Measurements from ENCODE around the gene SMYD3.

The SMYD3 gene

DNA sequence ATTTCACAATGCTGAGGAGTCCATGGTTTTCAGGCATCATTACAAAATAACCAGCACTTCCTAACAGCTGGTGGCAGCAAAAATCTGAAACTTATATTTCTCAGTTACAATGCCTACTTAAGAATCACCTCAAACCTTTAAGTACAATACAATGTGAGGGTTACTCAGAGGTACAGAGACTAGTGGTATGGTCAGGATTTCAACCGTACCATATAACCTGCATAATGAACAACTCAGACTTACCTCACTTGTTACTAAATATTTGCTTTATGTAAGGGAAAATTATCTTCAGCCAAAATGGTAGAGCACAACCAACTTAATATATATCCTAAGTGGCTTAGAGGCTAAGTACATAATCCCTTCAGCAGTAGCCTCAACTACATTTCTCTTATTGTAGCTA, 344.5 kb downstream of the SMYD3 start:
- no peak for DNase-seq

DNA sequence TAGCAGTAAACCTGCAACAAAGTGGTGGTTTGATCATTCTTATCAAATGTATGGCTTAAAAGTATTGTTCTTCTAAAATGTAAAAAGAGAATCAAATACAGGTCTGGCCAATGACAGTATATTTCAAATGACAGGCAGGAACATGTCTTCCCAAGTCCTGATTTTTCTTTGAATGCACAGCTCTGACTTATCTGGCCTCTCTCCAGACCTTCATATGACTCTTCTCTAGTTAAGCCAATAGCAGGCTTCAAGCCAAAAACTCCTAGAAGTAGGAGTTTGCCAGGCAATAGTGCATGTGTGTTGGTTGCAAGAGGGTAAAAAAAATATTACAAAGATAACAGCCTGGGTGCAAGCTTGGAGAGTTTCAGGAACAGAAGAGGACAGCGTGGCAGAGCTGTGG, 345.5 kb downstream of the SMYD3 start:
- DNase-seq: no peak

DNA sequence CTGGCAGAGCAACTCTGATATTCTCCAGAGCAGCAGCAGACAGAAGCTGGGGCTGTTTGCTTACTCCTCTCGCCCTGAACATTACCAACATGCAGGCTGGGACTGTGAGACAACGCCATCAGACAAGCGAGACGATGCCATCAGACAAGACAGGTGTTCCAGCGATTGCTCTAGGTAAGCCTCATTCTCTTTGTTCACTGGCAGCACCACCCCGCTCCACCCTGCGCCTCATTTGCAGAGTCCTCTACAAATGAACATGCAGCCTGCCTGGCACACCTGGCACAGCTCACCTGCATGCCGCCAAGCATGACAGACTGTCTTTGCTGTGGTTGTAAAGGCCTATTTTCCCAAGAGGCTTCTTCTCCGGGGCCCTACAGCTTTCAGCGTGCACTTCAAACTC, 346.2 kb downstream of the SMYD3 start:
- DNase-seq: no peak

DNA sequence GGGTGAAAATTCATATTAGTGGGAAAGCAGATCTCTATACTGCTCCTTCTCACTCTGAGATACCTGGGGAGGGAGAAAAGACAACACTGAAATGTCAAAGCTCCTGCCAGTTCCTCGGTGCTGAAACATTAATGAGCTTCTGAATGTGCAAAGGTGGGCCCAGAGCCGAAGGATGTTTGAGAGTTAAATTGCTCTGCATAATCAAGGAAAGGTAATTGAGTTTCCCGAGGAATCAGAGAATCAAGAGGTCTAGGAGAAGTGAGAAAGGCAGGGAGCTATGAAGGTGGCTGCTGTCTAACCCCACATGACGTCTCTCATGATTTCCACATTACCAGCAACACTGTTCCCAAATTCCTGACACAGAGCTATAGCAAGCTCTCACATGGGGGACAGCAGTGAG, 346.7 kb downstream of the SMYD3 start:
- no peak for DNase-seq

DNA sequence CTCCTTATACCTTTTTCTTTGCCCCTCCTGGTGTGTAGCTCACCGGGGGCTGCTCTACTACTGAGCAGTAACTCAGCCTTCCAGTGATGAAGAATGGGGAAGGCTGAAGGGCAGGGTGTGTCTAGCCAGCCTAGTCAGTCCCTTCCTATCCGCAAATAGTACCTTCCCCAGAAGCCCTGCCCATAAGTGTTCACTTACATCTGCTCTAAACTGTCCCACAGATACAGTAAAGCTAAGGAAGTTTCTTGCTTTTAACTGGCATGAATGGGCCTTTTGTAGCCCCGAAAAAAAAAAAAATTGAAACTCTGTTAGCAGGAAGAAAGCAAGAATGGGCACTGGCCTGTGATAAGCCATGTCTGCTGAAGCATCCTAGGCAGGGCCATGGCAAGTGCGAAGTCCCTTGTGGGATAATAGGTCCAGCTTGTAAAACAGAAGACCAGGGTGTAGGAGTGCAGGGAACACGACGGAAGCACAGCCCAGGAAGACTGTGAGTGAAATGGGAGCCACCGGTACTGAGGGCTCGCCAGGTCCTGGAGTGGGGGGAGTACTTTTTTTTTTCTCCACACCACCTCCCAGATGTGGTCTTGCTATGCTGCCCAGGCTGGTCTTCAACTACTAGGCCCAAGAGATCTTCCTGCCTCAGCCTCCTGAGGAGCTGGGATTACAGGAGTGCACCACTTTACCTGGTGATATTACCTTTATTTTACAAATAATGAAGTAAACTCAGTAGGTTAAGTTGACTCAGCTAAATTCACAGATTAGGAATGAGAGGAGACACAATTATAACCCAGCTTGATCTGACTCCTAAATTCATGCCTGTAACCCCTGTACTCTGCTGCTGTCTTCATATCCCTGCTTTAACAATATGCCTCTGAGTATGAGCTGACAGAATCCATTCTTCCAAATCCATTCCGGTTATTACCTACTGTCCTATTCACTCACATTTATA, 347.5 kb downstream of the SMYD3 start:
- DNase-seq: no peak

DNA sequence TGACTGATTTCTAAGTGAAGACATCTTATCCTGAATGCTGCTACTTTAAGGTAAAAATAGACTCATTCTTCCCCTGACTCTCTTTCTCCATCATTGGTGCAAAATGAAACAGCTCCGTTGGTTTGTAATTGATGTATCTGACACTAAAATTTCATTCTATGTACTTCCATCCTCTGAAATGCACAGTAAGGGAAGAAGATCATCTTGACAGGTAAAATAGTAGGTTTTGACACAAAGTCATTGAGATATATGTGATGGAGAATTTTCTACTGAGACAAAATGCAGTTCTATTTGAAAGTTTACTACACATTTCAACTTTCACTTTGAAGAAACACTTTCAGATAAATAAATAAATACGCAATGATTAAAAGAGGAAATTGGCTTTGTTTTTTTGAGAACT, 348.9 kb downstream of the SMYD3 start:
- no peak for DNase-seq

DNA sequence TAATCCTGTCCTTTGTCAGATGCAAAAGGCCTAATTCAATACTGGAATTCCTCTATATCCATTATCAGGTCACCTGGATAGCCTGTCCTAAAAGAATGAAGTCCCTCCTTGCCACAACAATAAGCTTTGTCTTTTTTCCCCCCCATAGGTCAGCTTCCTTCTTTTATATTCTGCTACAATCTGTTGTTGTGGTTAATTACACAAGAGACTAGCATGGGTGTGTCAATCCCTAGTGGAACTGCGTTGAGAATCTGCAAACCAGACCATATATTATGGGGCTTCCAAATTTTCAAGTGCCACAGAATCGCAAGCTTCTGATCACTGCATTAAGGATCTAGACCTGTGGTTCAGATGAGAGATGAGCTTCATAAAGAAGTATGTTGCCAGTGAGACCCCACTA, 349.6 kb downstream of the SMYD3 start:
- DNase-seq: no peak

DNA sequence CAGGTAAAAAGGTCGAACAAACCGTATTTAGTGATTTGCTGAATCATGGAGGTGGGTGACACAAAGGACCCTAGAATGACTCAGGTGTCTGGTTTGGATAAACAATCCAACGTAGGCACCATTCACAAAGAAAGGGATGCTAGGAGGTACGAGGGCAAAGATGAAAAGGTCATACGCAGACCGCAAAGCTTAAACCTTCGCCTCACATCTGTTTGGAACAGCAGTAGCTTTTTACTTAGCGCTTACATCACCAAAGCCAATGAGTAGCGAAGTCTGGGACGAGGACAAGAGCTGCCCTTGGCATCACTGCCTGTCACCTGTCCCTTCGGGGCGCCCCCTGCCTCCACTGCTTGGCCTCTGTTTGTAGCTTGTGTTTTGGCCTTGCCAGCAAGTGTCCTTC, 350.2 kb downstream of the SMYD3 start:
- no peak for DNase-seq

DNA sequence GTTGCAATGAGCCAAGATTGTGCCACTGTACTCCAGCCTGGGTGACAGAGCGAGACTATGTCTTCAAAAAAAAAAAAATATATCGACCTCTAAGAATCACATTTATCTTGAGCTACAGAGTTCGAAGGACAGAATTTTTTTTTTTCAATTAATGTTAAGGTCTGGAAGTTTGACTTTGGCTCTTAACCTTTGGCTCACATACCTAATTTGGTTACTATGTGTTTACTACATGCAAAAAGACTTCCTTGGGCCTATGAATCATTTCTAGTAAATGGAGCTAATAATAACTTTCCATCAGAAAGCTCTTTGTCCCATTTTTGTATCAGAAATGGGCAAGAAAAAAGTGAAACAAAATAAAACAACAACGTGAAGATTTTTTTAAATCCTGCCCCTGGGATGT, 351.2 kb downstream of the SMYD3 start:
- DNase-seq: no peak

DNA sequence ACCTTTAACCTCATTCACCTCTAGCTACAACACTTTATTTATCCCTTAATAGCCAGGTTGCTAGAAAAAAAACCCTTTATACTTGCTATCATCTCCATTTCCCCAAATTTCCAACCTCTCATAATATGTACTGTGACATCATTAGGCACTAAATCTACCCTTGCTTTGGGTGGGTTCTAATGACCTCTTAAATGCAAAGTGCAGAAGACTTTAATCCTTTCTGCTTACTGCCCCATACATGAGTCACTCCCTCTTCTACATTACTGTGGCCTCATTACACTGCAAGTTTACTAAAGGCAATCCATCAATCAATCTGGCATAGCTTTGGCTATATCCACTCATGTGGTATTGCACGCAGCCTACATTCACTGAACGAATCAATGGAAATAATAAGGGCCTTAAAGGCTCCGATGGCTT, 353.3 kb downstream of the SMYD3 start:
- DNase-seq: no peak

DNA sequence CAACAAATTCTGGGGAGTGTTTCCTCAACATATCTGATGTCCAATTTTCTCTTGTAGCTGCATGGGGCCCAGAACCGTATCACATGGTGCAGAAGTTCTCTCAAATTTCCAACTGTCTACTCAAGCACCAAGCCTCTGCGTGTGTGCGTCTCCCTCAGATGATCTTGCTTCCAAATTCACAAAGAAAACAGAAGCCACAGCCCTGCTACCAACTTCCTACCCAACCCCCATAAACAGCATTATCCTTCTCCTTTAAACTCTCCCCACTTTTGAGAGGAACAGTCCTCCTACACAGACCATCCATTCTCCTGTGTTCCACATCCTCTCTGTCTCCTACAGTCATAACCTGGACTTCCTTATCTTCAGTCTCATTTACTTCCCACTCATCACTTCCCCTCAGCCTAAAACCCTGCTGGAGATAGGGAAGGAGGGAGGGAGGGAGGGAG, 354.1 kb downstream of the SMYD3 start:
- no peak for DNase-seq

DNA sequence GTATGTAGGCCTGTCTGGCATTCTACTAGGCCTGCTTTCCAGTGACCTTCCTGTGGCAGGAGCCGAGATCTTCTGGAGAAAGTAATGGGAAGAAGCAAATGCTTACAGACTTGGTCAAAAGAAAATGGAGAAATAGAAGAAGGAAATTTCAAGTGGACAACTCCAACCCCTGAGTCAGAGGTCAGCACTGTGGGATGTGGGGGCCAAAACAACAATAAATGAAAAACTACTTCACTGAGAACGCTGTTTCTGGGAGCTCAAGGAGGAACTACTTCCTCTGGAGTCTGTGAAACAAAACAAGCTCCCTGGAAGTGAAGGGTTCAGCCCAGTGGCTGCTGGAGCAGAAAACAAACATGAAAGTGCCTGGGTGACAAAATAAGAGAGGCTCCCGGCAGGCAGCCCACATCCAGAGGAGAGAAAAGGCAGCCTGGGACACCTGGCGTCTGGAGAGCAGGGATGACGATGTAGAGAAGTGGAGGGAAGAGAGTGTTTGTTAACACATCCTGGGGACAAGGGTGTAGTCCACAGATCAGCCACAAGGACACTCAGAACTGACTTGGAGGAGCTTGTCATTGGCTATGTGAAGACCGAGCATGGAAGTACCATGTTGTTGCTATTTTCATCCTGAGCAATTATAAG, 355.2 kb downstream of the SMYD3 start:
- no peak for DNase-seq

DNA sequence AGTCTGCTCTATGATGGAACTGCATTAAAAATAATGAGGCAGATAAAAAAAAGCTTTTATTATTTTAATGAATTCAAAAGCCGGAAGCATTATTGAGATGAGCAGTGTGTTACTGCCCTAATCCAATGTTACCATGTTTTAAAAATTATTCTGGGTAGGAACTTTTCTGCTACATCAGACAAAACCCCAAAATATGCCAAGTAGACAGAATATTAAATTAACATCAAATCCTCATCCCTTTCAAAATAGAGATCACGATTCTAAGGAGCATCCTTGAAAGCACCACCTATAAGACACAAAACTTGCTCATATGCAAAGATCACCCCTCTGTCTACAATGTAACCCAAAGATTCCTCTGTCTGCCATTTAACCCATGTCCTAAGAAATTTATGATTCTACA, 357.5 kb downstream of the SMYD3 start:
- DNase-seq: no peak

DNA sequence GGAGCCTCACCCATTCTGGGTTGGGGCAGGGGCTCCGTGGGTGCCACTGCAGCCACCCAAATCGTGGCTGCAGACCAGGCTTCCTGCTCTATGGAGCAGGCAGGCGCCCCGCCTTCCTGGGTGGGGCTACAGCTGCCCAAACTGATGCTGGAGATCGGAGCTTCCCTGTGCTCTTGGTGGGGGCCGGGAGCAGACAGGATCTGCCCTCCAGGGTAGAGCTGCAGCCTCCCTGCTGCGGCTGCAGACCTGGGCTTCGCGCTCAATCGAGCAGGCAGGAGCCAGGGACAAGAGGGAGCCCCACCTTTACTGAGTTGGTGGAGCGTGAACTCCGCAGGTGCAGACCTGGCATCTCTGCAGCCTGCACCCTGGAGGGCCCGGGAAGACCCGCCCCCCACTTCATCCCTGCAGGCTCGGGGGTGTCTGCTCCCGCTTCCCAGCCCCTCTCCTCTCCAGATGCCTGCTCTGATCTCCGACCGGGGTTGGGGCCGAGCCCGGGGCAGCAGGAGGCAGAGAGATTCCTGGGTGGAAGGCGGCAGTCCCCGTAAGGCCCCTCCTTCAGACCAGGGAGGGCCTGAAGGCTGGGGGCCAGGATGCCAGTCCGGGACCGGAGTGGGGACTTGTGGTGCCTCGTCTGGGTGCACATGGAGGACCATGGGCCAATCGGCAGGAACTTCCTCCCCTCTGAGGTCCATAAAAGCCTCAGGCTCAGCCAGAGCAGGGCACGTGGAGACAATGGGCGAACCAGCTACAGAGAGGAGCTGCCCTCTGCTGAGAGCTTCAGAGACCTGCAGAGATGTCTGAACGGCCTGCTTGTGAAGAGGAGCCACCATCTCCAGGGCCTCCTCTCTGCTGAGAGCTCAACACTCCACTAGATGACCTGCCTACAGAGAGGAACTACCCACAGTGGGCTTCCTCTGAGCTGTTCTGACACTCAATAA, 359.3 kb downstream of the SMYD3 start:
- DNase-seq: no peak

DNA sequence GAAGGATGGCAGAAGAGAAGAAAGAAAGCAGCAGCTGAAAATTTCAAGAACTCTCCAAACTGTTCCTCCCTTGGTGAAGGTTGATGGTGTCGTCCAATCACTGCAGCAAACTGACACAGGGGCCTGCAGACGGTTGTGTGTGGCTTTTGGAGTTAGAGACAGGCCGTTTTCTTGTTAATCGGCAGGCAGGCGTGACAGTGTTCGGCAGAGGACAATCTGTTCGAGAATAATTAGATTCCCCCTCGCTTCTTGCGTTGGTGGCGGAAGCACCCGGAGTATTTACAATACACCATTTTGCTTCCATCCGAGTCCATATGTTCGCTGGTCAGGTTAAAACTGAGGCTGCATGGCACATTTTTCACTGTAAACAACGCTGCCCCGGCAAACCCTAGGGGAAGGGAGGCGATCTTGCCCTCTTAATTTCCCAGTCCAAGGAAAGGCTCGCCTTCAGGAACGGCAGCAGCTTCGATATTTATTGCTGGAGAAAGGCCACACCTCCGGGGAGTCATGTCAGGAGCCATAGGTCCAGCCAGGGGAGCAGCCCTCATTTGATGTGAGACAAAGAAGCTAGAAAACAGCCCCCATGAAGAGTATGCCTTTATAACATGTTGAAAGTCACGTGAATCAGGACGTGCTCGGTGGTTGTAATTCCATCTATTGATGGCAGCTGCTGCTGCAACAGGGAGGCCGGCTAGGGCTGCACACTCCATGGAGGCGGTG, 360.1 kb downstream of the SMYD3 start:
- DNase-seq: no peak

DNA sequence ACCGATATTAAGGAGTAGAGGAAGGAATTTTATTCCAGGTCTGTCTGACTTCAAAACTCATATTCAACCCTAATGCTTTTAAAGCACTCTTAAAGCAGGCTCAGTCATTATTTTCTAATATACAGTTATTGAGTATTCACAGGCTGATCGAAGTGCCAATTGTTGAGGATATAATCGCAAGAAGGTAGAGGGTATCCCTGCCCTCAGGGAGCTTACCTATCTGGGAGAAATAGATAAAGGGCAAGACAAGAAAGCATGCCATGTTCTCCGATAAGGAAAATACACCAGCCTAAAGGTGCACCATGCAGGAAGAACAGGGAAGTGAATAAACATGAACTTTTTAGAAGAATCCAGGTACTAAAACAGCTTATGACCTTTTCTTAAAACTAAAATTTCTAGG, 361.2 kb downstream of the SMYD3 start:
- no peak for DNase-seq

DNA sequence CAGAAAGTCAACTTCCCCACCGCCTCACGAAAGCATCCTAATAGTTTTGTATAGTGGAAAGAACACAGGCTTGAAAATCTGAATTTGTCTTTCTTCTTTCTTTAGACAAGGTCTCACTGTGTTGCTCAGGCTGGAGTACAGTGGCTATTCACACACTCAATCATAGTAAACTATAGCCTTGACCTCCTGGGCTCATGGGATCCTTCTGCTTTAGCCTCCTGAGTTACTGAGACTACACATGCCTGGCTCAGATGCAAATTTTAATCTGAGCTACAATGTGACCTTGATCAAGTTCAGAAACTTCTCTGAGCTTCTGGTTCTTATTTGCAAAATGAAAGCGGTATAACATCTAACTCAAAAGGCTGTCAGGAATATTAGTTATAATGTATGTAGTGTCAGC, 362.1 kb downstream of the SMYD3 start:
- DNase-seq: no peak

DNA sequence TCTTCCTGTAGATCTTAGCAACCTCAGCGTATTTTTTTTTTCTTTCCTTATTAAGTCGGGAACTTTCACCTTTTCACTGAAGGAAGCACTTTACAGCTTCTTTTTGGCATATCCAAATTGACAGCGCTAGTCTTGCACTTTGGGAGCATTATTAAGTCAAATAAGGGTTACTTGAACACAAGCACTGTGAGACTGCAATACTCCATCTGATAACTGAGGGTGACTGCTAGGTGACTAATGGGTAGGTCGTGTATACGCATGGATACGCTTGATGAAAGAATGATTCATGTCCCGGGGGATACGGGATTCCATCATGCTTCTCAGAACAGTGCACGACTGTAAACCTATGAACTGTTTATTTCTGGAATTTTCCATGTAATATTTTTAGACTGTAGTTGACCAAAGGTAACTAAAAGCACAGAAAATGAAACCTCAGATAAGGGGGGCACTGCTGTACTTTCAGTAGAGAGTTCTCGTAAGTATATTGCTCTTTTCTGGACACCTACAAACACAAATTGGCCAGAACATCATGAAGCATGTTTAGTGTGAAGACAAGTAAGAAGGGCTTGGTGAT, 364.7 kb downstream of the SMYD3 start:
- no peak for DNase-seq

DNA sequence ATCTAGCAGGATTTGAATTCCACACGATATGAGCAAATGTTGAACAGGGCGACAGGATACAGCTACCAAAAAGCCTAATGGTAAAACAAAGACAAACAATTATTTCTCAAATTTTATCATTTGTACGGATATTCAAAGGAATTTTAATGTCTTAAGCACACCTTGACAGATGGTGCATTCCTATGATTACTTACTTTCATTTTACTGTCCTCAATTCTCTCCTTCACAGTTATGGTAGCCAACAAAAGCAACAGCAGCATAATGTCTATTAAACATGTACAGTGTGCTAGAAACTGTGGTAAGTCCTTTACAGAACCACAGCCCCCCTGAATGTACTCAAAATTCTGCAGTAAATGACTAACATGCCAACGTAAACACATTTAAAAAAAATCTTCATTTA, 365.8 kb downstream of the SMYD3 start:
- DNase-seq: no peak

DNA sequence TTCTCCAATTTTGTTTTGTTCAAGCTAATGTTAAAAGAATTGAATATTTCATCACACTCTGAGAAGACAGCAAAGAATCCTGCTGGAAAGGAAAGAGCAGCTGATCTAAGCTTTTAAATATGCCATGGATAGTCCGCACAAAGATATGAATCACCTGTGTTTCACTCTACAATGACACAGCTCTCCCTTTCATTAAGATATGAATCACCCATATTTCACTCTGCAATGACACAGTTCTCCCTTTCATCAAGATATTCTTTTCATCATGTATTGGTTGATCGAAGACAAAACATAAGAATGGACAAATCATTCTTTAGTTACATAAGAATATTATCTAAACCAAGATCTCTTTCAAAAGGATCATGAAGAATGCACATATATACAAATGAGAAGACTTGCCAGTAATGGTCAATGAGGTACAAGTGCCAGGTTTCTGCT, 367.3 kb downstream of the SMYD3 start:
- no peak for DNase-seq

DNA sequence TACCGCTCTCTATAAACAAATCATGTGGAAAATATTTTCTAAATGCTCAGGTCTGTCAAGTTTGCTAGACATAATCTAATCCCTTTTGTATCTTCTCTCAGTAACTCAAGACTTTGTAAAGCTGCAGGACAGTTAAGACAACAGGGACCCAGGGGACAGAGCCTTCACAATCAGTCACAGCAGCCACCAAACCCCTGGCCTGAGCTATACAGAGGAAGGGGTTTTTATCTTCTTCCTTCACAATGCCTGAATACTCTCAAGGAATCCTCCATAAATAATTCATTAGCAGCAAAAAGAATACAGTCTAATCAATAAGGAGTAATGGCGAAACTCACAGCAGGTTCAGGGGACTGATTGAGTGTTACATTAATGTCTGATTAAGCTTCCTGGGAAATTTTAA, 368.3 kb downstream of the SMYD3 start:
- DNase-seq: no peak

DNA sequence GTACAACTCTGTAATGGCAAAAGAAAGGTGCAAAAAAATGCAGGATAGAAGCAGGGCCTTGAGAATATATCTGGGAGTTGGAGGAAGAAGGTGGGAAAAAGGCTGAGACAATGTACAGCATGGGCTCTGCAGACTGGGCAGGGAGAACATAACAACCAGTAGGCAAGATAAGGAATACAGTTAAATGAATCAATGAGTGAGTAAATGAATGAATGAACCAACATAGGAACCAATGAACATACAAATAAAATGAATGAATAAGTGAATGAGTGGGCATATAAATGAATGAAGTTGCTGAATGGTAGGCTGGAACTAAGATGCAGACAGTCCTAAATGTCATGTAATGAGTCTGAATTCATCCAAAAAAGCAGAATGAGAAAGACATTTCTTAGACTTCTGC, 370.6 kb downstream of the SMYD3 start:
- DNase-seq: no peak

All from activated gamma-delta T cell treated with Interleukin-2 at 50 U/mL for 16 hours (primary cell).